H7 (cell line): Measurements from ENCODE around the gene HNRNPH1. TPM values are rescaled to one million over a fixed set of nuclear protein-coding genes. Genes with fewer than 3 reads are reported as not detected.

Source experiments
- DNase-seq: peaks from one replicate; pipeline ENCODE4 v3.0.0; 2012
- H3K27me3 ChIP-seq: 2 replicates; pipeline ENCODE4 v1.6.0; 2011; ENCODE audit warnings: mild to moderate bottlenecking, low read length; ENCODE audit not compliant: control insufficient read depth, insufficient read depth
- H3K36me3 ChIP-seq: replicated peaks from 2 replicates; pipeline ENCODE4 v1.5.1; 2011; ENCODE audit warnings: low read length; ENCODE audit not compliant: control insufficient read depth, insufficient read depth
- H3K4me3 ChIP-seq: 2 replicates; pipeline ENCODE4 v1.5.1; 2011; ENCODE audit warnings: low read depth, mild to moderate bottlenecking, control low read depth, low read length, moderate library complexity; ENCODE audit not compliant: insufficient read depth
- total RNA-seq: library from RNA; depleted of rRNA; stranded (reverse); fragments of >200 nt; shearing (Covaris generic); gene quantifications from 2 replicates; pipeline ENCODE4 v1.2.3, GENCODE V29; 2014; rRNA removed

Gene HNRNPH1
- total RNA-seq, 1 experiment from 2014 or later, result 423 TPM

- no peaks in the 10 kb centered on the region for H3K27me3 ChIP-seq
- no peak overlapping the region for H3K4me3 ChIP-seq
- H3K36me3 ChIP-seq, result peaks cover 35% of the 10 kb centered on the region
- no peak for DNase-seq
Measured at GRCh38 chr5:179599973-179600372, 23.5 kb downstream of the HNRNPH1 start.

GRCh38 chr5:179599566-179599965 is 23.9 kb downstream of the HNRNPH1 start:
- Histone ChIP-seq H3K4me3 (no peak overlapping the region), H3K36me3 (peaks cover 37% of the 10 kb centered on the region), H3K27me3 (no peaks in the 10 kb centered on the region)
- no peak for DNase-seq

GRCh38 chr5:179599100-179599499 is 24.4 kb downstream of the HNRNPH1 start:
- H3K27me3 ChIP-seq, result no peaks in the 10 kb centered on the region
- peaks cover 35% of the 10 kb centered on the region for H3K36me3 ChIP-seq
- DNase-seq, result no peak
- no peak overlapping the region for H3K4me3 ChIP-seq

- no peak for DNase-seq
- no peaks in the 10 kb centered on the region for H3K27me3 ChIP-seq
- H3K36me3 ChIP-seq, result peaks cover 38% of the 10 kb centered on the region
- H3K4me3 ChIP-seq, result no peak overlapping the region
Measured at GRCh38 chr5:179596421-179596820, 27.1 kb downstream of the HNRNPH1 start.

- no peak overlapping the region for H3K4me3 ChIP-seq
- H3K36me3 ChIP-seq, result peaks cover 38% of the 10 kb centered on the region
Measured at GRCh38 chr5:179595916-179596315, 27.6 kb downstream of the HNRNPH1 start.

GRCh38 chr5:179588166-179588565 is 35.3 kb downstream of the HNRNPH1 start:
- H3K27me3 ChIP-seq, result no peaks in the 10 kb centered on the region
- H3K4me3 ChIP-seq, result no peak overlapping the region
- peaks cover 21% of the 10 kb centered on the region for H3K36me3 ChIP-seq
- no peak for DNase-seq

More at GRCh38 chr5:179595916-179596315, 27.6 kb downstream of the HNRNPH1 start:
- no peaks in the 10 kb centered on the region for H3K27me3 ChIP-seq
- DNase-seq, result no peak

GRCh38 chr5:179585941-179586401 is 37.5 kb downstream of the HNRNPH1 start:
- H3K36me3 ChIP-seq, result peaks cover 16% of the 10 kb centered on the region
- no peak for DNase-seq
- H3K4me3 ChIP-seq, result no peak overlapping the region
- no peaks in the 10 kb centered on the region for H3K27me3 ChIP-seq

- Histone ChIP-seq H3K4me3 (no peak overlapping the region), H3K36me3 (peaks cover 4% of the 10 kb centered on the region), H3K27me3 (no peaks in the 10 kb centered on the region)
- DNase-seq, result peak; percentile 69
Measured at GRCh38 chr5:179577286-179577960, 46.0 kb downstream of the HNRNPH1 start.

- Histone ChIP-seq H3K4me3 (no peak overlapping the region), H3K36me3 (peaks cover 14% of the 10 kb centered on the region), H3K27me3 (no peaks in the 10 kb centered on the region)
- no peak for DNase-seq
Measured at GRCh38 chr5:179572386-179572785, 51.1 kb downstream of the HNRNPH1 start.

GRCh38 chr5:179568721-179569120 is 54.8 kb downstream of the HNRNPH1 start:
- Histone ChIP-seq H3K36me3 (peaks cover 17% of the 10 kb centered on the region), H3K27me3 (no peaks in the 10 kb centered on the region), H3K4me3 (no peak overlapping the region)
- no peak for DNase-seq

GRCh38 chr5:179564526-179564925 is 58.9 kb downstream of the HNRNPH1 start:
- Histone ChIP-seq H3K27me3 (no peaks in the 10 kb centered on the region), H3K4me3 (no peak overlapping the region), H3K36me3 (peaks cover 24% of the 10 kb centered on the region)
- DNase-seq, result no peak

Other genes starting within 250 kb of the HNRNPH1 start
- 25.5 and 27.5 TPM in 2 replicates for gene RUFY1, start 73.1 kb downstream of the HNRNPH1 start, total RNA-seq
- gene CBY3, start 57.4 kb upstream of the HNRNPH1 start, total RNA-seq, result 0.44 TPM in 1 of 2 replicates, not detected in the other
- gene CANX, start 75.3 kb upstream of the HNRNPH1 start, total RNA-seq, result 263 and 304 TPM in 2 replicates
- gene MAML1, start 109.2 kb upstream of the HNRNPH1 start, total RNA-seq, result 21.5 and 22.3 TPM in 2 replicates
- 0.67 and 5.1 TPM in 2 replicates for gene LTC4S, start 170.3 kb upstream of the HNRNPH1 start, total RNA-seq
- gene MGAT4B, start 183.2 kb upstream of the HNRNPH1 start, total RNA-seq, result 131 and 148 TPM in 2 replicates
- 161 and 184 TPM in 2 replicates for gene SQSTM1, start 197.2 kb upstream of the HNRNPH1 start, total RNA-seq
- gene MRNIP, start 235.1 kb upstream of the HNRNPH1 start, total RNA-seq, result 34.7 and 56.2 TPM in 2 replicates